ENCODE data around the gene MED16. TPM values are rescaled to one million over a fixed set of nuclear protein-coding genes. Genes with fewer than 3 reads are reported as not detected.

The MED16 gene
- total and polyA plus RNA-seq, 2 of the 4 experiments (the other 2 are of a cell fraction), result 8.1 to 40.2 TPM

DNA sequence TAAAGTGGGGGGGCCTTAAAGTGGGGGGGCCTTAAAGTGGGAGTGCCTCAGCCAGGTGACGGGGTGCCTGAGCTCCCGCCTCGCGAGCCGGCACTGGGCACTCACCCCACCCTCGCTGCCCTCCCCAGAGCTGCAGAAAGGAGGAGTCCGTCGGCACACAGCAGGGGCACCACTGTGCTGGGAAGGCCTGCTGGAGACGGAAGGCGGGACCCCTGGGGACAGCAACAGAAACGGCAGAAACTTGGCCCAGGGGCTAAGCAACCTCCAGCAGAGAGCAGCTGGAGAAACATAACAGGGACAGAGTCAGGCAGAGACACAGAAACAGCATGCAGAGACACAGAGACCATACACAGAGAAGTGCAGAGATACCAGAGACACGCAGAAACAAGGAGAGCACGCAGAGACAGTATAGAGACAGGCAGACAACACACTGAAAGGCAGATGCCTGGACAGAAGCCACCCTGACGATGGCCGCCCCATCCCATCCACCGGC lies 25.6 kb downstream of the MED16 start:
- Histone ChIP-seq H3K18ac (ENCODE audit: low read depth, low read length) (no peak overlapping the region), H3K4me3 (ENCODE audit: insufficient read depth, low read depth, low read length) (no peak overlapping the region), H4K91ac (ENCODE audit: insufficient read depth, low read depth, low read length) (no peak overlapping the region), H4K20me1 (ENCODE audit: insufficient read depth, low read length) (peaks cover 16% of the 10 kb centered on the region), H3K4ac (ENCODE audit: low read depth, low read length) (no peak overlapping the region), H4K8ac (ENCODE audit: low read depth in 2 of 2, low read length in 2 of 2) (peak overlapping the region in 1 of 2 experiments; percentile 39; a peak in 1 of 4 replicates), H3K79me1 (ENCODE audit: low read depth in 1 of 2, low read length in 2 of 2) (peaks cover 7 to 22% of the 10 kb centered on the region in 2 experiments; a peak in 2 of 4 replicates), H3K4me2 (ENCODE audit: low read depth, low read length) (no peak overlapping the region), H3K9ac (ENCODE audit: low read depth, low read length) (no peak overlapping the region), H2AK9ac (replicated peaks; ENCODE audit: low read depth, low read length, poor library complexity) (peak overlapping the region; percentile 72), H2AFZ (replicated peaks; ENCODE audit: low read length, poor library complexity) (no peak overlapping the region), H3K27ac (ENCODE audit: insufficient read depth, low read length) (no peak overlapping the region), H2BK15ac (ENCODE audit: low read depth, low read length) (no peak overlapping the region), H3K56ac (ENCODE audit: extremely low read depth, insufficient read depth, low read length) (no peak overlapping the region), H2BK5ac (ENCODE audit: low read depth, low read length, poor library complexity, severe bottlenecking) (no peak overlapping the region), H3K23ac (ENCODE audit: low read depth, low read length) (no peak overlapping the region), H3K14ac (replicated peaks; ENCODE audit: low read depth, low read length) (no peak overlapping the region), H3K9me3 (ENCODE audit: control insufficient read depth, insufficient read depth, low read length) (no peaks in the 10 kb centered on the region), H3K27me3 (ENCODE audit: control insufficient read depth, insufficient read depth, low read length) (no peaks in the 10 kb centered on the region), H3K9me1 (ENCODE audit: insufficient read depth, low read length) (no peaks in the 10 kb centered on the region; the same call in 1 of the 2 replicates), H3K36me3 (ENCODE audit: control insufficient read depth, insufficient read depth, low read length) (peaks cover 16% of the 10 kb centered on the region), H4K5ac (ENCODE audit: low read depth, low read length) (no peak overlapping the region), H3K4me1 (ENCODE audit: control insufficient read depth, insufficient read depth, low read length) (peaks cover 22% of the 10 kb centered on the region), H2BK20ac (ENCODE audit: low read depth, low read length) (no peak overlapping the region), H2BK120ac (ENCODE audit: low read depth, low read length) (no peak overlapping the region), H2AK5ac (ENCODE audit: low read depth, low read length) (peak overlapping the region; percentile 21; the same call in 1 of the 2 replicates)
- in situ Hi-C loops (cut with MboI; ENCODE audit: low sequenced_read_pairs), result no loop called here
- ATAC-seq (ENCODE audit: low read depth) (no peak), DNase-seq (no peak)
- TF ChIP-seq CEBPB (IDR thresholded peaks at IDR 0.05; ENCODE audit: low read depth, low read length), result no peak
- TF ChIP-seq FOS (IDR thresholded peaks at IDR 0.05; ENCODE audit: low read depth, low read length), result no peak
- CTCF ChIA-PET, result no interaction called here
- BruUV-seq (replicated peaks), result no TSS peak
- intact Hi-C loops (cut with micrococcal nuclease), result loop anchor here (5.0 to 10.0 kb wide), 3 partner anchors 45 to 203 kb away; partner anchors contain the start of genes R3HDM4, RNF126 and WDR18
- 91% methylated on average over 8 of the region's 16 CpGs; no CpG with 5 or more reads in 1 of the 2 experiments for WGBS, 2 experiments (ENCODE audit: extremely low coverage in 2 of 2, insufficient read length in 1 of 2)
- dilution Hi-C loops (cut with HindIII; ENCODE audit: low sequenced_read_pairs, unreplicated experiment), result no loop called here
- POLR2A ChIA-PET (ENCODE audit: unreplicated experiment), result no interaction called here

All from IMR-90 (cell line).